HepG2 (cell line): ENCODE results near the gene MS4A6E.

ENCODE experiments used
- ATF3 ChIP-seq: sonication (generic); formaldehyde crosslinking; IDR thresholded peaks from 2 replicates; pipeline ENCODE4 v1.4.0; 2020; ENCODE audit warnings: missing genetic modification reagents
- CTCF ChIP-seq: sonication (generic); formaldehyde crosslinking; IDR thresholded peaks from 2 replicates; pipeline ENCODE4 v1.5.0; 2020; ENCODE audit warnings: mild to moderate bottlenecking, missing genetic modification reagents, moderate library complexity
- GMEB1 ChIP-seq: sonication (generic); formaldehyde crosslinking; IDR thresholded peaks from 2 replicates; pipeline ENCODE4 v1.5.1; 2020; ENCODE audit warnings: missing genetic modification reagents, mild to moderate bottlenecking, borderline replicate concordance
- HNRNPH1 ChIP-seq: fragments of 200-400 bp; formaldehyde crosslinking; optimal IDR thresholded peaks from 2 replicates; pipeline ENCODE3; 2017; ENCODE audit warnings: mild to moderate bottlenecking, low read depth, low read length
- NCOA5 ChIP-seq: sonication (generic); formaldehyde crosslinking; IDR thresholded peaks from 2 replicates; pipeline ENCODE4 v1.4.0; 2020; ENCODE audit warnings: missing genetic modification reagents
- POLR2A ChIP-seq, 2 experiments: IDR thresholded peaks; 2 replicates each; pipeline ENCODE4 v1.6.1; 2011; ENCODE audit warnings: low read depth in 2 of 2, low read length in 2 of 2, mild to moderate bottlenecking in 1 of 2, moderate library complexity in 1 of 2; ENCODE audit not compliant: insufficient read depth in 1 of 2
- PTBP1 ChIP-seq: fragments of 200-400 bp; formaldehyde crosslinking; IDR thresholded peaks from 2 replicates; pipeline ENCODE4 v1.6.1; 2018; ENCODE audit warnings: low read length, low read depth; ENCODE audit not compliant: poor library complexity, severe bottlenecking
- ZBED4 ChIP-seq: sonication (generic); formaldehyde crosslinking; IDR thresholded peaks from 2 replicates; pipeline ENCODE4 v1.4.0; 2020; ENCODE audit warnings: missing genetic modification reagents, borderline replicate concordance
- ZNF136 ChIP-seq: sonication (generic); formaldehyde crosslinking; IDR thresholded peaks from 2 replicates; pipeline ENCODE4 v1.8.1; 2022; ENCODE audit warnings: low read depth, mild to moderate bottlenecking, moderate library complexity, missing genetic modification reagents

GRCh38 chr11:60363542-60364470, 36.8 kb downstream of the MS4A6E start:
- TF ChIP-seq ATF3 (no peak), CTCF (CRISPR knock-in tag) (peak; percentile 78), PTBP1 (no peak), HNRNPH1 (no peak), NCOA5 (CRISPR knock-in tag) (no peak), GMEB1 (CRISPR knock-in tag) (no peak), POLR2A (IDR thresholded peaks at IDR 0.05; ENCODE audit: insufficient read depth in 1 of 2, low read depth in 2 of 2, low read length in 2 of 2) (no peak), ZNF136 (CRISPR knock-in tag) (no peak), ZBED4 (CRISPR knock-in tag) (no peak)
